DMS79 treated with DMSO at 0.1 percent for 48 hours (cell line): ENCODE results near the gene ELMO1.

Experiments
- DNase-seq: peaks from one replicate; lab custom pipeline; 2025; lab: John Stamatoyannopoulos, UW

ELMO1 gene

DNA sequence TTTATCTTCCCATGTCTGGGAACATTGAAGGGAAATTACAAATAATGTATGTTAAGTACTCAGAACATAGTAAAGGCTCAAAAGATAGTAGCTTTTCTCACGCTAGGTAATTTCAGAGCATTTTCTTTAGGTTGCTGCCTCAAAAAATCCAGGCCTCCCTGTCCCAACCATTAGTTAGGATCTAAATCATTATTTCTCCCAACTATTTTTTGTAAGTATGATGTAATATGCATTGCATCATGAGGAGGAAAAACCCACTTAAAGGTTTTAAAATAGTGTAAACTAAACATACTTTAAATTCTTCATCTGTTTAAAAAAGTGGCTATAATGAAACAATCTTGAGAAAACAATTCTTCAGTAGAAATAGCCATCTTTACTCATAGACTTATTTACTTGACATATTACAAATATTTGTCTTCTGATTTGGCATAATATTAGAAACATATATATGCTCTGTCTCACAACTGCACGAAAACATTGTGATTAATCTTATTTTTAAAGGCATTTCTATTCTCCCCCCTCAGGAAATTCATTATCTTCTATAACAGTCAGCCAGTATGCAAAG lies 329.3 kb downstream of the ELMO1 start:
- no peak for DNase-seq

DNA sequence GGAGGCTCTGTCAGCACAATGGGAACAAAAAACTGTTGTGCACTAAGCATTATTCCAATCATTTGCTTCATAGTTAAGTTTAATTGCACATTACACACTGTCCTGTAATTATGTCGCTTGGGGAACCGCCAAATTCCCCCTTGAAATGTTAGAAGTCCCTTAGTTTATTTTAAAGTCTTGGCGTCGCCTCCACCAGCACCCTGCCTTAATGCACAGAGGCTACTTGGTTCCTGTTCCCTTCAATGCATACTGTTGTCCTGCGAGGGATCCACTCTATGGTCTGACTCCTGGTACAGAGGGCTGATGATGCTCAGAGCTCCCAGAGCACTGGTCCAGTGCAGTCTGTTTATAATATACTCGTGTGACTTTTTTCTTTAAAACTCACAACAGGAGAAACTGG lies 330.7 kb downstream of the ELMO1 start:
- no peak for DNase-seq

DNA sequence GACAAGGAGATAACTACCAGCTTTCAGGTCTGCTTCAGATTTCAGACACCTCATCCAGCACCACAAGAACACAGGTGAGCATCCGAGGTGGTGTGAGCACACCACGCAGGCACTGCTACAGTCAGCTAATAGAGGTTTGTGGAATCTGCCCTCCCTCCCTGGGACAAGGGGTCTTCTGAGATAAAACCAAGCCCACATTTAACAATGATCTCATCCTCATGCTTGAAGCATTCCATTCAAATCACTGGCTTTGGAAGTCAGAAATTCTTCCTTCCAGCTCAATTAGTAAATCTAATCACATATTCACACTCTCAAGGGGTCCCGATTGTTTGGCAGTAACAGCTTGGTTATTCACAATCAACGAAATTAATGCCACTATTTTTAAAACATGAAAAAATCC lies 331.4 kb downstream of the ELMO1 start:
- DNase-seq: no peak

DNA sequence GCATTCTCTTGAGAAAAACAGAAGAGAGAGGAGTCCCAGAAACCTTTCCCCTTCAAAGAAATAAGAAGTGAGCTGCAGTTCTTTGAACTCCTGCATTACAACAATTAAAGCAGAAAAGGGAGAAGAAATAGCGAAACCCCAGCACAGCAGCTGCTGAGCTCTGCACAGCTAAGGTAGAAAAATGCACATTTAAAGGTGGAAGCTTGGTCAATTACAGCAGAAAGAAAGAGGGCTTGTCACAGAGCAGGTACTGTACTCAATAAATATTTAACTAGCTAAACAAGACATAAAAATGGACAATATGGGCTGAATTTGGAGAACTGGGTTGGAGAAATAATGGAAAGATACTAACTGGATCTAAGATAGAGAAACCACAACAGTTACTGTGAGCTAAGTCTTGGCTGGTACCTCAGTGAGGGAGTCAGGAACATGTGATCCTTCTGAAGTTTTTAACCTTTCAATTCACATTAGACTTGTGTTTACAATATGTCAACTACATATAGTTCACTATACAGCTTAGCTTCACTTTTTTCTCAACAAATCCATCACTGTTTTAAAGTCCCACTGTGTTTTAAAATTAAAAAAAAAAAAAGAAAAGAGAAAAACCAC lies 332.5 kb downstream of the ELMO1 start:
- no peak for DNase-seq

DNA sequence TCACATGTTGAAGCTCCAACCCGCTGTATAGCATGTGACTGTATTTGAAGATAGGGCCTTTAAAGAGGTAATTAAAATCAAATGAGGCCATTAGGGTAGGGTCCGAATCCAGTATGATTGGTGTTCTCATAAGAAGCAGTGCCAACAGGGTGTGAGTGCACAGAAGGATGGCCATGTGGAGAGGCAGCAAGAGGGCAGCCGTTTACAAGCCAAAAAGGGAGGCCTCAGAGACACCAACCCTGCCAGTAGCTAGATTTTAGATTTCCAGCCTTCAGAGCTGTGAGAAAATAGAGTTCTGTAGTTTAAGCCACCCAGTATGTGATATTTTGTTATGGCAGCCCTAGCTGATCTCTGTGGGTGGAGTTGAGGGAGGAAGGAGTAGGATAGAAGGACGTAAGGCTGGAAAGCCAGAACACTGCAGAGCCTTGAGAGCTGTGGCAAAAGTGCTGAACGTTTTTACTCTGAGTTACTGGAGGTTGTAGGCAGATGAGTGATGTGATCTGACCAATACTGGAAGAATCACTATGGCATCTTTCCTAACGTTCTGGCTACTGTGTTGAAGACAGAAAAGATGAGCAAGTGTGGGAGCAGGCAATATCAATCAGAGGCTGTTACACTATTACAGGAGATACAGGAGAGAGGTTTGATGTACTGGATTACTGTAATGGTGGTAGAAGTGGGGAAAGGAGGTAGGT lies 334.9 kb downstream of the ELMO1 start:
- no peak for DNase-seq

DNA sequence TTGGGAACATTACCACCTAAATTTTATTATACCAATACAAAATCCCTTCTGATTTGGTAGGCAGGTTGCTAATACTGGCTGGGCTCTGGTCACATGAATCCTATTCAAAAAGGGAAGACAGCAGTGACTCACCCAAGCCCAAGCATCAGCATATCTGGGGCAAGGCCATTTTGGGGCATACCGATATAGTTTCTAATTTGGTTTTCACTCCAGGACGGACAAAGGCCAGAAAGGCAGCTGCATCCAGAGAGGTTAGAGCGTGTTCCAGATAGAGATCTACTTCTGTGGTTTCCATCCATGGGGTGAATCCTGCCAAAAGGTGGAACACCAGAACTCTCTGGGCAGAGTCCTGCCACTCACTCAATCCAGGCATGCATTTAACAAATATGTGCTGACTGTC lies 335.8 kb downstream of the ELMO1 start:
- no peak for DNase-seq

DNA sequence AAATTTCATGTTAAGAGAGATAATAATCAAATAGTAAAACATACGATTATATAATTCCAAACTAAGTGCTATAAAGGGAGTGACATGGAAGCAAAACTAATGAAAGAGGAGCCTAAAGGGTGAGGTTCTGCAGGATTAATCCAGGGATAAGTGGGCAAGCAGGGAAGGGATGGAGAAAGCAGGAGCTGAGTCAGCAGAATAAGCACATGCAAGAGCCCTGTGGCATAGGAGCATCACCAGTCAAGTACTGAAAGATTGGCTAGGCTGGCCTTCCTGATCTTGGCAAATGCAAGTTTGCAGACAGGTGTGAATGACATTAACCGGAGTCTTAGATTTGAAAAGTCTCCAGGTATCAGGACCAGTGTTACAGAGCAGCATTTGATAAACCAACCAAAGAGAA lies 336.4 kb downstream of the ELMO1 start:
- DNase-seq: no peak

DNA sequence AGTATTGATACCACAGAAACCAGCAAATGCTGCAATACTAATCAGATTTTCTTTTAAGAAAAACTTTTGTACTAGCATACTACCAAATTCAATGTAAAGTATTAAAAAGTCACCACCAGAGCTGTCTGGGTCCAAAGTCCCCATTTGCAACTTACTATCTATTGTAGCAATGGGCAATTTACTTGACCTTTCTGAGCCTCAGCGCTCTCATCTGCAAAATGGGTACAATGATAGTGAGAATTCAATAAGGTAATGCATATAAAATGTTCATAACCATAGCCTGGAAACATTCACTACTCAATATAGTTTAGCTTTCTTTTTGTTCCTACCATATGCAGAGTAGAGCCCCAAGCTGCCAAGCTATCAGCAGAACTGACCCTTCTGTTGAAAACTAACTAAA lies 337.2 kb downstream of the ELMO1 start:
- DNase-seq: no peak

DNA sequence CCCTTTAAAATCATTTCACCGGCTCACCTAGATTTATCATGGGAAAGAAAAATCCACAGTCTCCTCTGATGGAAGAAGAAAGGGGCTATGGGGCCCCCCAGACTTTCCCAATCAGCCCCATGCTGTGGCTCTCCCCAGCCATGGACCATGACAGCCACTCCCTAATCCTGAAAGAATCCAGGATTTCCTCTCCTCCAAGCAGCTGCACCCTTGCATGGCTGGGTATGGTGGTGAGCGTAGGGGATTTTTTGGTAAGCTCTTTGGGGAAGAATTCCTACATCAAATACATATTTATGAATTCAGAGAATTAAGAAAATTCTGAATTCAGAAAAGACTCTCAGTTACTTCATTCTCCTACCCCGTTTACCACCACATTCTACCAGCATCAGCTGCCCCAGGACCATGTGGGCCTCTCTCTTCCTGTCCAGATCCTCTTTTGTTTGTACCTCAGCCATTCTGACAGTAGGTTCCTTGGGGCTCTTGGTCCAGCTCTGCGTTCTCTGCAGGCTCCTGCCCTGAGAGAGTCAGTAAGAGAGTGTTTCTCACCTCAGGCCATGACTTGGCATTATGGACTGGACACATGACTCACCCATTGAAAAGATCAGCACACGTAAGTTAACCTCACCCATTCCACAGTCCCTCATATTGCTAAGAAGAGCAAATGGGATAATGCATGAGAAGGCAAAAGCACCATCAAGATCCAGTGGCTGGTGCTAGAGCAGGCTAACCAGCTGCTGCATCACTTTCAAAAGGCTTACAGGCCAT lies 337.8 kb downstream of the ELMO1 start:
- DNase-seq: no peak

DNA sequence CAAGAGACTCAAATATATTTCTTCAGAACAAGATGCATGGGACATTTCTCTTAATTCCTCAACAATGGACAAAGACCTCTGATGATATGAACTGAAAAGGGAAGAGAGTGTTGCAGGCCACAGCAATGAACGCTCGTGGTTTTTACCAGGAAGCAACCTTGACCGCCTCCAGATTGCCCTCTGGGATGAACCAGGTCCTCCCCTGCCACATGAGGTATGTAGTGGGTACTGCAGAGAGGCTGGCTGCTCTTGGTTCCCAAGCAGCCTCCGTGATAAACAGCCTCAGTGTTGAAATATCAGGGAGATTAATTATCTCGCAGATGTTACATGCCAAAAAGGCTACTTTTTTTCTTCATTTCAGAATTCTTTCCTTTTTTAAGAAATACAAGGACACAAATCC lies 338.8 kb downstream of the ELMO1 start:
- DNase-seq: no peak

DNA sequence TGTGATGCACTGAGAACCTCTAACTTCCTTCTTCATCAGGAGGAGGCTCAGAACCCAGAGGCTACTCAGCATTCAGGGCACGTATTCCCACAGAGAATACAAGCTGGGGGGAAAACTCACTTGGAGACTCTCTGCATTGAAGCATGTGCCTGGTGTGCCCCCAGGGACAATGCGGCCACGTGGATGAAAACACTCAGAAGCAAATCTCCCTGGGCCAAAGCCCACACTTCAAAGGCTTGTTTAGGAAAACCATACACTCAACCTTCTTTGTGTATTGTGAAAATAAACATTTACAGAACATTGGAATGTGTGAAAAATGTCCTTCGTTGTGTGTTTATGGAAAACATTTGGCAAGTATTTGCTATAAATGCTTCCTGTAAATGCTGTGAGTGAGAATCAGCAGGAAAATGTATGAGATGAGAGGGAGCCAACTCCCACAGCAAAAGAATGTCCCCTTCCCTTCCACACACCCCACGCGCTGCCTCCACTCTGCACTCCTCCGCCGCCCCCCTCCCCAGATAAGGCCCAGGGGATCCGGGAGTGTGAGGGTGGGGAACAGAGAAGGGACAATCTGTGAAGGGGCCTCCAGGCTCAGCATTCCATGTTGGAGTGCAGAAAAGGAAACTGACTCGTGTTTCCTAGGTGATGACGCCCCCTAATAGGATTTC lies 339.5 kb downstream of the ELMO1 start:
- DNase-seq: no peak

DNA sequence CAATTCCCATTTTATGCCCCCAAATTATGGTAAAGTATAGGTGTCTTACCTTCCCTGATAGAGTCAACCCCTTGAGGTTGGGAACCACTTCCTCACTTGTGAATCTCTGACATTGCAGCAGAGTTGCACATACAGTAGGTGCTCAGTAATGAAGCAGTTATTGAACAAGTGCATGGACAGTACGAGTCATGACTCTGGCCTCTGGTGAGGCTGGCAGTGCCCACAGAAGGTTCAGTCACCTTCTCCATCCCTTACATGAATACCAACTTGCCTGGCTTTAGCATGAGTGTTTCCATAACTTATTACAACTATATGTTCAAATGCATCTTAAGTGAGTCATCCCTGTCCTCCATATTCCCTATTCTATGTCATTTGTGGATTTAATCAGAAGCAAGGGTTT lies 340.0 kb downstream of the ELMO1 start:
- no peak for DNase-seq

DNA sequence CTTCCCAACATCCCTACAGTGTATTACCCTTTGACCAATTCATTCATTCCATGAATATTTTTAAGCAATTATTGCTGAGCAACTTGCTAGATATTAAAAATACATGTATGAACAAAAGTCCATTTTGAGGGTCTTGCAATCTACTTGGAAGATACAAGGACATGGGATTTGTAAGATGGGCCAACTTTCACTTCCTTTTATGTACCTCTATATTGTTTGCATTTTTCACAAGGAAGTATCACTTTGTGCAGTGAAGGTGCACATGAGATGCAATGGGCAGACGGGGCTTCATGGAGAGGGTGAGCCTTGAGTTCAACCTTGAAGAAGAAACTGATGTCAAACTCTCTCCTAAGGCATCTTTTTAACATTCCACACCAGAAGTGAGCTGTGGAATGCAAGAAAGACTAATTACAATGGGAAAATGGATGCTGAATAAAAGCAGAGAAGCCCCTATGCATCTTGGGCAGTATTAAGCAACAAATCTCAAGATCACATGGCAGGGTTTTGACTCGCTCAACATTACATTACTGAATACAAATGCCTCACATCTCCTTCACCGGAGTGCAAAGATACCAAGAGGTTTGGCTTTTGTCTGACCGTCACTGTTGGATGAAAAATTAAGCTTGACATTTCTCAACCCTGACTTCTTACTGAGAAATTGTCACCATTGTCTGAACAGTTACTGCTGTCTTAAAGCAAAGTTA lies 341.5 kb downstream of the ELMO1 start:
- DNase-seq: no peak

DNA sequence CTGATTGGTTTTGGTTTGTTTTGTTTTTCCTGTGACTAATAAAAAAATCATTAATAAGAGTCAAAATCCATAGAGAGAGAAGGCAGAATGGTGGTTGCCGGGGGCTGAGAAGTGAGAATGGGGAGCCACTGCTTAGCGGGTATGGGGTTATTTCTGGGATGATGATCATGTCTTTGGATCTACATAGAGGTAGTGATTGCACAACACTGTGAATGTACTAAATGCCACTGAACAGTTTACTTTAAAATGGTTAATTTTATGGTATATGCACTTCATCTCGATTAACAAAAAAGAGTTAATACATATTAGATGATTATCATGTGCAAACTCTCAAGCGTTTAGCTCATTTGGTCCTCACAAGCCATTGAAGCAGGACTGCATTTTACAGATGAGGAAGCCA lies 342.9 kb downstream of the ELMO1 start:
- no peak for DNase-seq

DNA sequence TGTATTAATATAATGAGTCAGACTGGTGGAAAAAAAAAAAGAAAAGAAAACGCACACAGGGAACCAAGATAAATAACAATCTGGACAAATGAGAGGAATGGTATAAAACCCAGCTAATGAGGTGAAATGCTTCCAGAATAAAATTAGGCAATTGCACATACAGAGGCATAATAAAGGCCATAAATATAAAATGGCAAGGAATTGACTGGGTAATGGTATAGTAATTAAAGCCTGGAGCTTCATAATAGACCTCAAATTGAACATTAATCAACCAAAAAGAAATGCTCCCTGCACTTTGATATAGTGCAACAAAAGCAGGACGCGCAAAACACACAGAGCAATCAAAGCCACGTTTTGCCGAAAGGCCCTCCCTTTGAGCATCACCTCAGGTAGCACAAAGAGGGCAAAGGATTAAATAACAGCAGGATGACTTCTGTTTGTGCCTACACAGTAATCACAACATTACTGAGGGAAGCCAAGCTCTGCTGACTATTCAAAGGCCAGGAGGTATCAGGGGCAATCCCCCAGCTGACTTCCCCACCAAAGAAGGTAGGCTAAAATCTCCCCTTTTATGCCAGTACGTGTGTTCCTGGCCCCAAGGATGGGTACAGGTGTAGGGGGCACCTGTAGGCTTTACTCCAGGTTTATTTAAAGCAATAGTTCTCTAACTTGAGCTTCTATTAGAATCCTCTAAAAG lies 343.7 kb downstream of the ELMO1 start:
- no peak for DNase-seq

DNA sequence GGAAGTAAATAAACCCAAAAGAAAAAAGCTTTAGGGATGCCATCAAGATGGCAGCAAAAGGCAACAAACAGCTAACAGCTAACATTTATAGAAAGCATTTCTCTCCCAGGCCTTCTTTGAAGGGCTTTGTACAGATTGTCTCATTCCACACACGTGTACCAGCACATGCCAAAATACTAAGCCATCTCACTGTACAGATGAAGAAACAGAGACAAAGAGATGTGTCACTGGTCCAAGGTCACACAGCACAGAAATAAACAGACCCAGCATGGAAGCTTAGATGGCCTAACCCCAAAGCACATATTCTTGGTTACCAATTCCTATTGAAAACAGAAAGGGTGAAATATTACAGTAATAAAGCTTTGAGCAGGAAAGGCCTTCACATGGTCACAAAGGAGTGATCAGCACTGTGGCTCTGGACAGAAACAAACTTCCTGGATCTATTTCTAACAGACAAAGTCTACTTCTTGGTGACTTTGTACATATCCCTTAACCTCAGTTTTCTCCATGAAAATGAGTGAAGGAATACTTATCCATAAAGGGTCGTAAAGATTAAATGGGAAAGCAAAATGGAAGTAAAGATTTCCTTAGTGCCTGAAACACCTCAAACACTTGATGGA lies 346.0 kb downstream of the ELMO1 start:
- DNase-seq: no peak

DNA sequence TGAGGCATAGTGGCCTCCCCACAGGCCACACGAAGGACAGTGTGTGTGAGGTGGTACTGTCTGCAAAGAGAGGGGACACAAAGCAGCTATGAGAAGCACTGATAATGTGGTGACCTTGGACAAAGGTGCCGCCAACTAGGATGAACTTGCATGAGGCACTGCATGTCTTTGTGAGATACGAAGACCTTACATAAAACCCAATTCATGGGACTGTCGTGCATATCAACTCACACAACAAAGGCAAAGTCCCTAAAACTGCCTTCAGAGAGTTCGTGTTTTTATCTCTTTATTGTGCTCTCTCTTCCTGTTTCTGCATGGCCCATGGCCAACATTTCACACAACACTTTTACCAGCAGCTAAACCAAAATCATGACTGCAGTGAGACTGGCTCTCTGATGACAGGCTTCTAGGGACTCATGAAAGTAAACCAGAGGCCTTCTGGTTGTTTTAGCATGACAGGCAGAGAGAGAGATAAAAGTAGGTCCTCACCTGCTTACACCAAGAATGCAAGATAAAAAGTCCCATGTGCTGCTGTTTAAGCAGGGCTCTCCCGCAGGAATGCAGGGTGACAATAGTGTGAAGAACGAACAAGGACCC lies 347.8 kb downstream of the ELMO1 start:
- DNase-seq: no peak

DNA sequence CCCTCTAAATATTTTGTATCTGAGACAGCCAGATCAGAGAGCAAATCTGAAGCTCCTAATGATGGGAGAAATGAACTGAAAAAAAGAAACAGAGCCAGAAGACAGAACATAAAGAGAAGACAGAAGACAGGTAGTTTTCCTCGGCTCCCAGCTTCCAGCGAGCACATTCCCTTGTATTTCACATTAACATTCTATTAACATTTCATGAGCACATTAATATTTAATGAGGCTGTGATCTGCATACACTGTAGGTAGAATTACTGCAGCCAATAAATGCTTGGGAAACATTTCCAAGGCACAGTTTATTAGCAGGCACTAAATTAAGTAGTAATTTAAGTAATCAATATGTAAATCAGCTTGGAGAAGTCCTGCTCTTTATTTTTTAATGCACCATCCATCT lies 349.9 kb downstream of the ELMO1 start:
- no peak for DNase-seq

DNA sequence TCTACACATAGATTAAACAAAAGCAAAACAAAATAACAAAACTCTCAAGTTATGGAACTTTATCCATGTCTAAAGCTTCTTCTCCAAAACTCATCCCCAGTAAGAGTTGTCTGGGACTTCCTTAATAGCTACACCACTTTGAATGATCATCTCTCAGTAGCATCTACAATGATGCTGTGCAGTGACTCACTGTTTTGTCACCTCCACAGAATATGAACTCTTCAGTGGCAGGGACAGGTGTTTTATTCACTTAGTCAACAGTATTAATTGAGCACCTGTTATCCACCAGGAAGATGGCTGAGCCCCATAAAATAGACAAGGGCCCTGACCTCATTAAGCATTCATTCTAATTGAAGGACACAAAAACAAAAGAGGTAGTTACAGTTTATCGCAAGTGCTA lies 350.7 kb downstream of the ELMO1 start:
- no peak for DNase-seq

DNA sequence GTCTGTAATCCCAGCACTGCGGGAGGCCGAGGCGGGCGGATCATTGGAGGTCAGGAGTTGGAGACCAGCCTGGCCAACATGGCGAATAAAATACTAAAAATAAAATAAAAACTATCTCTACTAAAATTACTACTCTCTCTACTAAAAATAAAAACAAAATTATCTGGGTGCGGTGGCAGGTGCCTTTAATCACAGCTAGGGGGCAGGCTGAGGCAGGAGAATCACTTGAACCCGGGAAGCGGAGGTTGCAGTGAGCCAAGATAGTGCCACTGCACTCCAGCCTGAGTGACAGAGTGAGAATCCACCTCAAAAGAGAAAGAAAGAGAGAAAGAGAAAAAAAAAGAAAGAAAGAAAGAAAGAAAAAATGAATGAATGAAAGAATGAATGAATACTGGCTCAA lies 351.4 kb downstream of the ELMO1 start:
- DNase-seq: no peak
